ENCODE results near the gene RELB.
A peak's percentile ranks its signal among the peaks of the same experiment; 100 is the strongest.
"Not testable (repeated sequence)": the region's sequence is repeated elsewhere in the genome, so short reads cannot be mapped to it uniquely, and the experiment has no call there.

RELB gene

GRCh38 chr19:44961821-44962220, 39.4 kb upstream of the RELB start:
- TF ChIP-seq POLR2A (IDR thresholded peaks at IDR 0.05; ENCODE audit: low read depth, low read length): no peak
- TF ChIP-seq POLR2AphosphoS5 (IDR thresholded peaks at IDR 0.05; ENCODE audit: low read depth, low read length): no peak
- TF ChIP-seq PAX5 (IDR thresholded peaks at IDR 0.05; ENCODE audit: insufficient read depth, low read length, severe bottlenecking): no peak
- TF ChIP-seq POU2F2 (IDR thresholded peaks at IDR 0.05; ENCODE audit: low read depth, low read length): no peak
- no peak for TF ChIP-seq SPI1 (IDR thresholded peaks at IDR 0.05; ENCODE audit: low read depth, low read length)
- TF ChIP-seq TAF1 (IDR thresholded peaks at IDR 0.05; ENCODE audit: low read depth, low read length): no peak
- no peak for FAIRE-seq
- no peak for DNase-seq (ENCODE audit: insufficient read length, low spot score)

GRCh38 chr19:44968118-44968517, 33.1 kb upstream of the RELB start:
- no peak for FAIRE-seq

GRCh38 chr19:44968670-44969069, 32.6 kb upstream of the RELB start:
- FAIRE-seq: no peak
- TF ChIP-seq POLR2AphosphoS5 (IDR thresholded peaks at IDR 0.05; ENCODE audit: low read depth, low read length): no peak
- TF ChIP-seq POLR2A (IDR thresholded peaks at IDR 0.05; ENCODE audit: low read depth, low read length): no peak
- no peak for TF ChIP-seq PAX5 (IDR thresholded peaks at IDR 0.05; ENCODE audit: insufficient read depth, low read length, severe bottlenecking)
- TF ChIP-seq POU2F2 (IDR thresholded peaks at IDR 0.05; ENCODE audit: low read depth, low read length): no peak
- TF ChIP-seq TAF1 (IDR thresholded peaks at IDR 0.05; ENCODE audit: low read depth, low read length): no peak
- no peak for TF ChIP-seq SPI1 (IDR thresholded peaks at IDR 0.05; ENCODE audit: low read depth, low read length)
- no peak for DNase-seq (ENCODE audit: insufficient read length, low spot score)

More at GRCh38 chr19:44968118-44968517, 33.1 kb upstream of the RELB start:
- DNase-seq (ENCODE audit: insufficient read length, low spot score): no peak
- TF ChIP-seq POU2F2 (IDR thresholded peaks at IDR 0.05; ENCODE audit: low read depth, low read length) (no peak), POLR2AphosphoS5 (IDR thresholded peaks at IDR 0.05; ENCODE audit: low read depth, low read length) (no peak)

- no peak for FAIRE-seq
- TF ChIP-seq TAF1 (IDR thresholded peaks at IDR 0.05; ENCODE audit: low read depth, low read length) (no peak), POU2F2 (IDR thresholded peaks at IDR 0.05; ENCODE audit: low read depth, low read length) (no peak), PAX5 (IDR thresholded peaks at IDR 0.05; ENCODE audit: insufficient read depth, low read length, severe bottlenecking) (no peak), POLR2A (IDR thresholded peaks at IDR 0.05; ENCODE audit: low read depth, low read length) (no peak), POLR2AphosphoS5 (IDR thresholded peaks at IDR 0.05; ENCODE audit: low read depth, low read length) (no peak), SPI1 (IDR thresholded peaks at IDR 0.05; ENCODE audit: low read depth, low read length) (no peak)
- DNase-seq (ENCODE audit: insufficient read length, low spot score): no peak
Observed at GRCh38 chr19:44969437-44969836, 31.8 kb upstream of the RELB start.

GRCh38 chr19:44971451-44971850, 29.8 kb upstream of the RELB start:
- FAIRE-seq: not testable (repeated sequence)

GRCh38 chr19:44972802-44973201, 28.5 kb upstream of the RELB start:
- no peak for FAIRE-seq
- TF ChIP-seq SPI1 (IDR thresholded peaks at IDR 0.05; ENCODE audit: low read depth, low read length): no peak
- TF ChIP-seq POLR2A (IDR thresholded peaks at IDR 0.05; ENCODE audit: low read depth, low read length): no peak
- TF ChIP-seq POU2F2 (IDR thresholded peaks at IDR 0.05; ENCODE audit: low read depth, low read length): no peak
- no peak for TF ChIP-seq POLR2AphosphoS5 (IDR thresholded peaks at IDR 0.05; ENCODE audit: low read depth, low read length)
- no peak for TF ChIP-seq PAX5 (IDR thresholded peaks at IDR 0.05; ENCODE audit: insufficient read depth, low read length, severe bottlenecking)
- no peak for TF ChIP-seq TAF1 (IDR thresholded peaks at IDR 0.05; ENCODE audit: low read depth, low read length)
- no peak for DNase-seq (ENCODE audit: insufficient read length, low spot score)

More at GRCh38 chr19:44971451-44971850, 29.8 kb upstream of the RELB start:
- not testable (repeated sequence) for DNase-seq (ENCODE audit: insufficient read length, low spot score)

GRCh38 chr19:44973982-44974735, 27.1 kb upstream of the RELB start:
- TF ChIP-seq PAX5 (IDR thresholded peaks at IDR 0.05; ENCODE audit: insufficient read depth, low read length, severe bottlenecking) (no peak), SPI1 (IDR thresholded peaks at IDR 0.05; ENCODE audit: low read depth, low read length) (no peak), POLR2A (IDR thresholded peaks at IDR 0.05; ENCODE audit: low read depth, low read length) (no peak), POLR2AphosphoS5 (IDR thresholded peaks at IDR 0.05; ENCODE audit: low read depth, low read length) (no peak), POU2F2 (IDR thresholded peaks at IDR 0.05; ENCODE audit: low read depth, low read length) (no peak), TAF1 (IDR thresholded peaks at IDR 0.05; ENCODE audit: low read depth, low read length) (no peak)
- no peak for DNase-seq (ENCODE audit: insufficient read length, low spot score)
- no peak for FAIRE-seq

- DNase-seq (ENCODE audit: insufficient read length, low spot score) (no peak), FAIRE-seq (no peak)
- TF ChIP-seq POU2F2 (IDR thresholded peaks at IDR 0.05; ENCODE audit: low read depth, low read length) (no peak), TAF1 (IDR thresholded peaks at IDR 0.05; ENCODE audit: low read depth, low read length) (no peak), POLR2A (IDR thresholded peaks at IDR 0.05; ENCODE audit: low read depth, low read length) (no peak), PAX5 (IDR thresholded peaks at IDR 0.05; ENCODE audit: insufficient read depth, low read length, severe bottlenecking) (no peak), SPI1 (IDR thresholded peaks at IDR 0.05; ENCODE audit: low read depth, low read length) (no peak), POLR2AphosphoS5 (IDR thresholded peaks at IDR 0.05; ENCODE audit: low read depth, low read length) (no peak)
Observed at GRCh38 chr19:44974857-44975256, 26.4 kb upstream of the RELB start.

GRCh38 chr19:44975444-44975843, 25.8 kb upstream of the RELB start:
- FAIRE-seq (no peak), DNase-seq (ENCODE audit: insufficient read length, low spot score) (no peak)
- no peak for TF ChIP-seq TAF1 (IDR thresholded peaks at IDR 0.05; ENCODE audit: low read depth, low read length)
- TF ChIP-seq POU2F2 (IDR thresholded peaks at IDR 0.05; ENCODE audit: low read depth, low read length): no peak
- TF ChIP-seq POLR2A (IDR thresholded peaks at IDR 0.05; ENCODE audit: low read depth, low read length): no peak
- TF ChIP-seq POLR2AphosphoS5 (IDR thresholded peaks at IDR 0.05; ENCODE audit: low read depth, low read length): no peak
- no peak for TF ChIP-seq PAX5 (IDR thresholded peaks at IDR 0.05; ENCODE audit: insufficient read depth, low read length, severe bottlenecking)
- TF ChIP-seq SPI1 (IDR thresholded peaks at IDR 0.05; ENCODE audit: low read depth, low read length): no peak

GRCh38 chr19:44984005-44984404, 17.3 kb upstream of the RELB start:
- FAIRE-seq (no peak), DNase-seq (ENCODE audit: insufficient read length, low spot score) (no peak)
- TF ChIP-seq SPI1 (IDR thresholded peaks at IDR 0.05; ENCODE audit: low read depth, low read length) (peak; percentile 74), POLR2A (IDR thresholded peaks at IDR 0.05; ENCODE audit: low read depth, low read length) (no peak), PAX5 (IDR thresholded peaks at IDR 0.05; ENCODE audit: insufficient read depth, low read length, severe bottlenecking) (no peak), POU2F2 (IDR thresholded peaks at IDR 0.05; ENCODE audit: low read depth, low read length) (no peak), POLR2AphosphoS5 (IDR thresholded peaks at IDR 0.05; ENCODE audit: low read depth, low read length) (no peak)
